ENCODE data around the gene IGFBP2.

IGFBP2 gene

DNA sequence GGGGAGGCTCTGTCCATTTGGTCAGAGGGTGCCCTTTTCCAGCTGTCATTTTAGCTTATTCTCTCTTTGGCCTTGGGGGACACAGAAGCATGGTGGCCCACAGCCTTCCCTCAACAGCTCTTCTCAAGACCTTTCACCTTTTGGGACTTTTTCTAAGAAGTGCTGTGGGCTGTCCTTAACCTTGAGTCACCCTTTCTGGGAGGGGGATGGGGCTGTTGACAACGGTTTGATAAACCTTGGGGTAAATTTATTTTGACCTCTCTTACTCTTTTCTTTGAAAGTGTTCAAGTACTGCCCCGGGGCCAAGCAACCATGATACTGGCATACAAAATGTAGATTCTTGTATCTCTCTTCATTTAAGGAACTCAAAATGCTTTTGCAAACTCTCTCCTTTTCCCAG lies 48.5 kb downstream of the IGFBP2 start:
- no peak for DNase-seq (ENCODE audit: low read depth, low spot score)

DNA sequence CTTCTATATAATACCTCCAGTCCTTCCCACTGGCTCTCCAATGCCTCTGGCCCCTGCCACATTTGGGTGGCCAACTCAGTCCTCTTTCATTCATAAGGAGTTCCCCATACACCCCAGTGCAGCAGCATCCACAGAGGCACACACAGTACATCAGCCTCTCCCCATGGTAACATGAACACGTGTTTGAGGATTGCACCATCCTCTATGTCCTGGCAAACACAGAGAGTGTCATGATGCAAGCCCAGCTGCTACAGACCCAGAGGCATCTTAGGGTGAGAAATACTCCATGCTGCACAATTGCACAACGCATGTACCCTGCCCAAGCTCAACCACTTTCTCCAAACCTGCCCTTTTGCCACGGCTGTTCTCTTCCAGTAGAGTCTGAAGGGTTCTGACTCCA lies 50.6 kb downstream of the IGFBP2 start:
- no peak for DNase-seq (ENCODE audit: low read depth, low spot score)

GRCh38 chr2:216685327-216685875 lies 52.2 kb downstream of the IGFBP2 start:
- no peak for DNase-seq (ENCODE audit: low read depth, low spot score)

DNA sequence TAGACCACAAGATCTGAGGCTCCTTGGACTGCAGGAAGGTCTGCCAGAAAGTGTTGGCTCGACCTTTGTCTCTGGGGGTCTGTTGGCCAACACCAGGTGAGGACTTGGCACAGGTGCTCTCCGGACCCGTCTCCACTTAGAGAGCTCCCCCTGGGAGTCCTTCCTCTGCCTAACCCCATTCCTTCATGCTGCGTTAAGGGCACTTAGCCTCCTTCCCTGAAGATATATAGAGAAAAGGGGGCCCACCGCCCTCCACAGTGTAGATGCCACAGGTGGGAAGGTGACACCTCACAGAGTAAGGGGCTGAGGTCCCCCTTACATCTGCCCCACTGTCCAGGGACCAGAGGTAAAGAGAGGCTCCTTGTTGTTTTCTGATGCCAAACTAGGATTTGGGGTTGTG lies 53.9 kb downstream of the IGFBP2 start:
- no peak for DNase-seq (ENCODE audit: low read depth, low spot score)

DNA sequence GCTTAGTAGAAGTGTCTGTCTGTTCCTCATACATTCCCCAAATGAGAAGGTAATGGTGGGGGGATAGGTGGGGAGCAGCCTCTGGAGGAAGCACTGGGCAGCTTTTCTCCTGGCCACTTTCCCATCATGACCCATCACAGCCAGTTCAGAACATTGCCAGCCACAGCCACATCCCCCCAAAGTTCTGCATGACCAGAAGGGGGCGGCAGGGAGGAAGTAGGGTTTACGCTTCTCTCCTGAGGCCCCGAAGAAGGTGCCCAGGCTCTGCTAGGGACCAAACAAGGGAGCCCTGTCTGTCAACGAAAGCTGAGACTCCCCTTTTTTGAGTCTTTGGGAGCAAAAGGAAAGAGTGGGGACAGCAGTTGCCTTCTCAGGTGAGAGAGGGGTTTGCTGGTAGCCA lies 54.4 kb downstream of the IGFBP2 start:
- DNase-seq (ENCODE audit: low read depth, low spot score), result no peak

DNA sequence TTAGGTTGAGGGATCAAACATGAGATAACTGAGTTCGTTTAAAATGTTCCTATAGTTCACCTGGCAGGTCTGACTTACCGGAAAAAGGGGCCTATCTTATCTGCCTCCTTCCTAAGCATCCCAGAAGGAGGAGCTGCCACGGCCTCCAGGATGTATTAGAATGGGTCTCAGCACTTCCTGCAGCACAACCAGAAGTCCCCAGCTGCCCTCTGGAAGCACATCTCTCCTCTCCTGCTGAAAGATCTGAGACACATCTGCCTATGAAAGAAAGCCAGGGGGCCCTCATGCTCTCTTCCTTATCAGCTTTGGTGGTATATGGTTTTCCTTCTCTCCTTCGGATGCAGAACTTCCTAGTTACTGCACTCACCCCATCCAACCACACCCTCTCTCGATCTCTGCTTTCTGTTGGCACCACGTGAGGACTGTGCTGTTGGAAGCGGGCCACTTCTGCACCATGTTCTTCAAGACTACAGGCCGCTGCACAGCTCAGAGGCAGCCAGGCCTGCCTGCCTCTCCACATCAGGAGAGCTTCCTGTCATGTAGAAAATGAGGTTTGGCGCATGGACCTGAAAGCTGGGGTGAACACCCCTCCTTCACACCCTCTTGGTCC lies 55.6 kb downstream of the IGFBP2 start:
- DNase-seq (ENCODE audit: low read depth, low spot score), result no peak

- no peak for DNase-seq (ENCODE audit: low read depth, low spot score)
These were observed 56.2 kb downstream of the IGFBP2 start for GRCh38 chr2:216689397-216689796.

DNA sequence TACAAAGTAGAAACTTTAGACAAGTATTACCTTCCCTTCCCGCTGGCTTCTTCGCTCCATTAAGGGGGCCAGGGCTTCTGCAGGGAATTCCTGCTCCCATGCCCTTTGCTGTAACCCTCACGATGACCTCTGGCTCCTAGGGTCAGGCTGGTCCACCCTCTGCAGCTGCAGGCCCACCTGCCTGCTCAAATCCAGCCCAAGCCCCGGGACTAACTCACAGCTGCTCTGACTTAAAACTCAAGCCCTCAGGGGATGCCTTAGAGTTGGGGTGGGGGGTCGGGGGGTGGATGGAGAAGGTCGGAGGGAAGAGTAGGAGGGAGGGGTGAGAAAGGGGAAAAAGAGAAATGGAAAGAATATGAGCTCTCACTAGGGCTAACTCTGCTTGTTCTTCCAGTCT lies 57.2 kb downstream of the IGFBP2 start:
- no peak for DNase-seq (ENCODE audit: low read depth, low spot score)

- no peak for DNase-seq (ENCODE audit: low read depth, low spot score)
These were observed 57.9 kb downstream of the IGFBP2 start for GRCh38 chr2:216690853-216691741.

GRCh38 chr2:216692636-216693413 lies 59.6 kb downstream of the IGFBP2 start:
- no peak for DNase-seq (ENCODE audit: low read depth, low spot score)

- no peak for DNase-seq (ENCODE audit: low read depth, low spot score)
These were observed 60.3 kb downstream of the IGFBP2 start for GRCh38 chr2:216693414-216694080.

- DNase-seq (ENCODE audit: low read depth, low spot score), result no peak
These were observed 61.0 kb downstream of the IGFBP2 start for GRCh38 chr2:216694082-216694825.

- DNase-seq (ENCODE audit: low read depth, low spot score), result no peak
These were observed 61.6 kb downstream of the IGFBP2 start for GRCh38 chr2:216694826-216695217.

- peak; percentile 70 for DNase-seq (ENCODE audit: low read depth, low spot score)
These were observed 62.2 kb downstream of the IGFBP2 start, which contains the start of gene IGFBP5 for GRCh38 chr2:216695401-216695821. TSS of gene IGFBP5 (minus strand) at chr2:216695549. CDS start at chr2:216694775, 774 bp downstream.

DNA sequence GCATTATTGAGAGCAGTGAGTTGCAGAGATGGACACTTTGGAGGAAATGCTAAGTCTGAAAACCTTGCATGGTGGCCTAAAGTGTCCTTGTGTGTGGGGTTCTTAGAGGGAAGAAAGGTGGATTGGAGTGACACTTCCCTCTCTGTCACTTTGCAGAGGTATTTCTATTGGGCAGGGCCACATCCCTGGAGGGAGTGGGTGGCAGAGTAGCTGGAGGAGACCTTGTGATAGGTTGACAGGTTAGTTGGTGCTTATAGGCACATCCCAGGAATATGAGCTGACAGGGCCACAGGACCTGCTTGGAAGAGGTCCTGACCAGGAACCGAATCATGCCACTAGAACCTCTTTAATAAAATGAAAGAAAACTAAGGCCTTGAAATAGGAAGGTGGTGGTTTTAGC lies 63.1 kb downstream of the IGFBP2 start:
- DNase-seq (ENCODE audit: low read depth, low spot score), result no peak

GRCh38 chr2:216696751-216697560 lies 63.7 kb downstream of the IGFBP2 start:
- no peak for DNase-seq (ENCODE audit: low read depth, low spot score)

DNA sequence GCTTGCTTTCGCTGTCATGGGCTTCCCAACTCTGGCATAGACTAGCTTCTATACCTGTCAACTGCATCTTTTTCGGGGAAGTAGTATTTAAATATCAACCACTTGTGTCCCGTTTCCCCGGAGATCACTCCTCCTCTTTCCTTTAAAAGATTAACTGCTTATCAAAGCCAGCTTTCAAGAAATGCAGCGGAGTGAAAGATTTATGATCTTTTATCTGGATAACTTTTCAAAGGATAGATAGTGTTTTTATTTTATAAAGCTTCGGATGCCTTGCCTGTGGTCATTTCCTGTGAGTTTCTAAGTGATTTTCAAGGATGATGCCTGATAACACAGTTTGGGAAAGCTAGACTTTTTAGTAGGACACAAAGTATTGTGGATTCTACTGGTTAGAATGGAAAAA lies 65.1 kb downstream of the IGFBP2 start:
- no peak for DNase-seq (ENCODE audit: low read depth, low spot score)

- no peak for DNase-seq (ENCODE audit: low read depth, low spot score)
These were observed 65.7 kb downstream of the IGFBP2 start for GRCh38 chr2:216698895-216699294.

- no peak for DNase-seq (ENCODE audit: low read depth, low spot score)
These were observed 66.9 kb downstream of the IGFBP2 start for GRCh38 chr2:216700088-216700567.

DNA sequence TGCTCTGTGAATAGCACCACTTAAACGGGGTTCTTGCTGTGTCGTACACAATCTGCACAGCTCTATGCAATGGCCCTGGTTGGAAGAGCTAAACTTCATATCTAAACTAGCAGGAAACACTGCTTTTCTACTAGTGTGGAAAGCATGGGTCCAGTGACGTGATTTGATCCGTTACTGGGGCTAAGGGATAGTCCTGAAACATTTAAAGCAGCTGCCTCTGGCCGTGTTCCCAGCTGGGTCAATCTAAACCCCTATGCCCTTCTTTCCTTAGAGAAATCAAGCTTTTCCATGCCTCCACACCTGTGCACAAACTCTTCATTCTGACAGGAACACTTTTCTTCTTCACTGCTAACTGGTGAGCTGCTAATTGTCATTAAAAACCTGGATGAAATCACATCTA lies 67.6 kb downstream of the IGFBP2 start:
- DNase-seq (ENCODE audit: low read depth, low spot score), result no peak
